HEK293 (cell line): Measurements from ENCODE around the gene NFIB.

ENCODE experiments used
- ATF2 ChIP-seq: fragments of 450-650 bp; formaldehyde crosslinking; IDR thresholded peaks from 2 replicates; pipeline ENCODE4 v1.5.1; 2016; ENCODE audit warnings: missing biosample characterization, missing genetic modification characterization, low read depth
- CTCF ChIP-seq: fragments of 450-650 bp; formaldehyde crosslinking; IDR thresholded peaks from 2 replicates; pipeline ENCODE4 v1.5.1; 2016; ENCODE audit warnings: missing biosample characterization, missing genetic modification characterization
- GLI4 ChIP-seq: fragments of 450-650 bp; formaldehyde crosslinking; IDR thresholded peaks from 2 replicates; pipeline ENCODE4 v1.5.1; 2016; ENCODE audit warnings: missing biosample characterization, missing genetic modification characterization
- REST ChIP-seq: fragments of 450-650 bp; formaldehyde crosslinking; IDR thresholded peaks from 2 replicates; pipeline ENCODE4 v1.5.1; 2016; ENCODE audit warnings: missing biosample characterization, missing genetic modification characterization
- ZBTB20 ChIP-seq: fragments of 450-650 bp; formaldehyde crosslinking; IDR thresholded peaks from 2 replicates; pipeline ENCODE4 v1.5.1; 2016; ENCODE audit warnings: missing biosample characterization, missing genetic modification characterization
- ZBTB26 ChIP-seq: fragments of 450-650 bp; formaldehyde crosslinking; optimal IDR thresholded peaks from 2 replicates; pipeline ENCODE3; 2016; ENCODE audit warnings: missing biosample characterization, mild to moderate bottlenecking, missing genetic modification characterization
- ZBTB49 ChIP-seq: fragments of 450-650 bp; formaldehyde crosslinking; IDR thresholded peaks from 2 replicates; pipeline ENCODE4 v1.5.1; 2016; ENCODE audit warnings: missing biosample characterization, missing genetic modification characterization, low read depth
- ZBTB8A ChIP-seq: fragments of 450-650 bp; formaldehyde crosslinking; IDR thresholded peaks from 2 replicates; pipeline ENCODE4 v1.5.1; 2016; ENCODE audit warnings: missing biosample characterization, missing genetic modification characterization
- ZNF175 ChIP-seq: fragments of 450-650 bp; formaldehyde crosslinking; IDR thresholded peaks from 2 replicates; pipeline ENCODE4 v1.5.1; 2016; ENCODE audit warnings: missing biosample characterization, missing genetic modification characterization
- ZNF311 ChIP-seq: fragments of 450-650 bp; formaldehyde crosslinking; IDR thresholded peaks from 2 replicates; pipeline ENCODE4 v1.5.1; 2017; ENCODE audit warnings: missing biosample characterization, missing genetic modification characterization, borderline replicate concordance
- ZNF449 ChIP-seq: fragments of 450-650 bp; formaldehyde crosslinking; IDR thresholded peaks from 2 replicates; pipeline ENCODE4 v1.5.1; 2017; ENCODE audit warnings: missing biosample characterization, mild to moderate bottlenecking, missing genetic modification characterization, moderate library complexity
- ZNF560 ChIP-seq: fragments of 450-650 bp; formaldehyde crosslinking; IDR thresholded peaks from 2 replicates; pipeline ENCODE4 v1.5.1; 2017; ENCODE audit warnings: missing biosample characterization, missing genetic modification characterization, borderline replicate concordance

GRCh38 chr9:14062586-14063221, 251.2 kb downstream of the NFIB start:
- no peak for TF ChIP-seq CTCF
- no peak for TF ChIP-seq GLI4
- TF ChIP-seq ZNF175 (tag by site-specific recombination) = no peak
- TF ChIP-seq ZBTB49 (tag by site-specific recombination) = no peak
- no peak for TF ChIP-seq ZNF560 (tag by site-specific recombination)
- TF ChIP-seq ATF2 (tag by site-specific recombination) = no peak
- no peak for TF ChIP-seq ZNF311 (tag by site-specific recombination)
- TF ChIP-seq ZNF449 = no peak
- no peak for TF ChIP-seq REST
- no peak for TF ChIP-seq ZBTB20
- TF ChIP-seq ZBTB8A (tag by site-specific recombination) = no peak
- TF ChIP-seq ZBTB26 = no peak
